Measurements from ENCODE around the gene SCN2B. TPM values are rescaled to one million over a fixed set of nuclear protein-coding genes. Genes with fewer than 3 reads are reported as not detected.

Gene SCN2B
- total and polyA plus RNA-seq, 10 of the 15 experiments (the other 5 are each of a cell fraction or from before 2014, with no cell fraction given): 0.01 TPM; not detected in 9

DNA sequence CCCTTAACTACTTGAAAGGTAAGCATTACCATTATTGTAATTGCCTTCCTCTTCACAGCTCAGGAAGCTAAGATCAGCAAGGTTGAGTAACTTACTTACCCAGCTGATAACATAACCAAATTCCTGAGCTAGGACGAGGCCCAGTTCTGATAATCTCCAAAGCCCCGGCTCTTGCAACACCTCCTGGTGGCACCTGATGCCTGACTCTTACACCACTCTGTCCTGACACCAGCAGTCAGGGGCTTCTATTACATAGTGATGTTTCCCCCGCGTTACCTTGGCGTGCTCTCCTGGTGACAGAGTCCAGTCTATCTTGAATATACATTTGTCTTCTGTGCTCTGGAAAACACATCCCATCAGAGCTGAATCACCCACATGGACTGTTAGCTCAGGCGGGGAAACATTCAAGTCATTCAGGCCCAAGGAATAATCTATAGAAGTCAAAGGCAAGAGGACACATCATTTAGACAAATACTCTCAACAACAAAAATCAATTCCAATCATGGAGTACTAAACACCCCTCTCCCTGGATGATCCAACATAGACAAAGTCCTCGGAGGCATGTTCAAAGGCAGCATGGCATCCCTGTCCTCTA lies 35.8 kb upstream of the SCN2B start:
- H4K20me1 ChIP-seq (ENCODE audit: control insufficient read depth, insufficient read depth): no peaks in the 10 kb centered on the region
- FAIRE-seq (no peak), DNase-seq (ENCODE audit: low read depth, low spot score) (no peak), ATAC-seq (no peak)
- no peak overlapping the region for H3K9ac ChIP-seq (ENCODE audit: control insufficient read depth, insufficient read depth, low read length)
- no peaks in the 10 kb centered on the region for H3K27me3 ChIP-seq (replicated peaks in 1 of 2; ENCODE audit: control insufficient read depth in 2 of 2, insufficient read depth in 2 of 2, low read length in 1 of 2)
- peaks cover 34% of the 10 kb centered on the region for H3K4me1 ChIP-seq (ENCODE audit: control insufficient read depth, insufficient read depth, low read length)
- CTCF ChIA-PET: interaction anchor here (0.6 to 6.9 kb wide), 11 partner anchors 10 to 276 kb away, joined by 3 to 62 read pairs (median 4); partner anchors contain the start of gene JAML
- TF ChIP-seq NFYB (IDR thresholded peaks at IDR 0.05; ENCODE audit: insufficient read depth, low read depth, low read length) (no peak), DPF2 (IDR thresholded peaks at IDR 0.05) (no peak), POLR2AphosphoS5 (IDR thresholded peaks at IDR 0.05; ENCODE audit: low read length) (no peak), HSF1 (IDR thresholded peaks at IDR 0.05; ENCODE audit: low read depth, low read length) (no peak), MTA3 (IDR thresholded peaks at IDR 0.05; ENCODE audit: borderline replicate concordance, low read length) (no peak), BHLHE40 (IDR thresholded peaks at IDR 0.05; ENCODE audit: borderline replicate concordance in 1 of 2, low read depth in 2 of 2, low read length in 1 of 2) (no peak), YBX1 (IDR thresholded peaks at IDR 0.05) (no peak), GATAD2B (conservative IDR thresholded peaks at IDR 0.05; ENCODE audit: low read depth) (no peak), CBX5 (IDR thresholded peaks at IDR 0.05; ENCODE audit: low read depth) (no peak), TBL1XR1 (IDR thresholded peaks at IDR 0.05; ENCODE audit: low read depth, low read length) (no peak), EP300 (IDR thresholded peaks at IDR 0.05; ENCODE audit: borderline replicate concordance in 1 of 2, control insufficient read depth in 1 of 2, low read depth in 2 of 2, low read length in 2 of 2) (no peak), NR2F1 (conservative IDR thresholded peaks at IDR 0.05) (no peak), NFXL1 (IDR thresholded peaks at IDR 0.05; ENCODE audit: borderline replicate concordance) (no peak)
- TF ChIP-seq, protein P1, sequence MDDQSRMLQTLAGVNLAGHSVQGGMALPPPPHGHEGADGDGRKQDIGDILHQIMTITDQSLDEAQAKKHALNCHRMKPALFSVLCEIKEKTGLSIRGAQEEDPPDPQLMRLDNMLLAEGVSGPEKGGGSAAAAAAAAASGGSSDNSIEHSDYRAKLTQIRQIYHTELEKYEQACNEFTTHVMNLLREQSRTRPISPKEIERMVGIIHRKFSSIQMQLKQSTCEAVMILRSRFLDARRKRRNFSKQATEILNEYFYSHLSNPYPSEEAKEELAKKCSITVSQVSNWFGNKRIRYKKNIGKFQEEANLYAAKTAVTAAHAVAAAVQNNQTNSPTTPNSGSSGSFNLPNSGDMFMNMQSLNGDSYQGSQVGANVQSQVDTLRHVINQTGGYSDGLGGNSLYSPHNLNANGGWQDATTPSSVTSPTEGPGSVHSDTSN (IDR thresholded peaks at IDR 0.05; ENCODE audit: insufficient replicate concordance, low read depth, low read length): no peak
- RAD21 ChIA-PET (ENCODE audit: unreplicated experiment): interaction anchor here (1.1 to 1.5 kb wide), 3 partner anchors 8 to 75 kb away, joined by 3 to 6 read pairs (median 3); partner anchors contain the start of gene JAML
- intact Hi-C loops (cut with micrococcal nuclease; ENCODE audit: unreplicated experiment): no loop called here
- no peak overlapping the region for H3K27ac ChIP-seq (ENCODE audit: control insufficient read depth, insufficient read depth)
- no peak overlapping the region for H3K4me2 ChIP-seq (ENCODE audit: control insufficient read depth, insufficient read depth)
- H3K4me3 ChIP-seq: no peak overlapping the region
- H3K9me3 ChIP-seq (replicated peaks; ENCODE audit: control insufficient read depth, insufficient read depth, low read length): no peaks in the 10 kb centered on the region; the same call in 2 of the 3 replicates
- SMC1A ChIA-PET (ENCODE audit: uncharacterized antibody, unreplicated experiment): interaction anchor here (1.0 to 3.4 kb wide), 11 partner anchors 10 to 99 kb away, joined by 3 to 17 read pairs (median 3); no protein-coding TSS in a partner anchor
- in situ Hi-C loops (cut with MboI): no loop called here
- no peak overlapping the region for H2AFZ ChIP-seq (ENCODE audit: control insufficient read depth, low read depth, low read length)
- WGBS (ENCODE audit: insufficient coverage, insufficient replicate concordance, low lambda C conversion rate, missing lambda C conversion rate): 73% methylated on average over 7 of the region's 7 CpGs
- no TSS peak for BruUV-seq (replicated peaks)
- H3K36me3 ChIP-seq (ENCODE audit: control insufficient read depth in 2 of 2, insufficient read depth in 2 of 2, low read length in 1 of 2): no peaks in the 10 kb centered on the region
- no peaks in the 10 kb centered on the region for H3K79me2 ChIP-seq (ENCODE audit: control insufficient read depth, insufficient read depth, low read length)
- POLR2A ChIA-PET: interaction anchor here (1.2 kb wide), 1 partner anchor 15 kb away, joined by 3 read pairs; no protein-coding TSS in a partner anchor
